ENCODE data around the gene AKR7A3. TPM values are rescaled to one million over a fixed set of nuclear protein-coding genes. Genes with fewer than 3 reads are reported as not detected.

AKR7A3 gene
- total RNA-seq (ENCODE audit: low replicate concordance) = 0.12 and 0.15 TPM in 2 replicates

GRCh38 chr1:19288324-19289241 is at the start of gene AKR7A3:
Gene AKR7A3 (minus strand): TSS chr1:19288770. CDS start chr1:19288709, 61 bp downstream.

GRCh38 chr1:19311931-19312781 is 23.6 kb upstream of the AKR7A3 start, which contains the start of the genes AKR7A2 and SLC66A1:
Gene AKR7A2 (minus strand): TSS chr1:19312144. CDS start chr1:19312124, 20 bp downstream.
Gene SLC66A1 (plus strand): TSS chr1:19312326. CDS start chr1:19317678, 5,352 bp downstream.

GRCh38 chr1:19251305-19252196 is 37.0 kb downstream of the AKR7A3 start, which contains the start of the genes EMC1 and MRTO4:
Gene EMC1 (minus strand): TSS chr1:19251524. CDS start chr1:19251509, 15 bp downstream.
Gene MRTO4 (plus strand): TSS chr1:19251805. CDS start chr1:19251836, 31 bp downstream.

Other genes starting within 250 kb of the AKR7A3 start
- gene UBR4, start 78.5 kb downstream of the AKR7A3 start, total RNA-seq (ENCODE audit: low replicate concordance) = 61.0 and 63.1 TPM in 2 replicates
- 55.5 and 79.1 TPM in 2 replicates for gene EMC1, start 37.2 kb downstream of the AKR7A3 start, total RNA-seq (ENCODE audit: low replicate concordance)
- 11.3 and 20.7 TPM in 2 replicates for gene MRTO4, start 37.0 kb downstream of the AKR7A3 start, total RNA-seq (ENCODE audit: low replicate concordance)
- 44.9 and 66.7 TPM in 2 replicates for gene AKR7A2, start 23.4 kb upstream of the AKR7A3 start, total RNA-seq (ENCODE audit: low replicate concordance)
- gene SLC66A1, start 23.6 kb upstream of the AKR7A3 start, total RNA-seq (ENCODE audit: low replicate concordance) = 13.6 and 14.7 TPM in 2 replicates
- gene CAPZB, start 196.8 kb upstream of the AKR7A3 start, total RNA-seq (ENCODE audit: low replicate concordance) = 99.0 and 126 TPM in 2 replicates

Measured in smooth muscle cell of the coronary artery (primary cell).